K562 (cell line): ENCODE results near the gene CRTAP. TPM values are rescaled to one million over a fixed set of nuclear protein-coding genes. Genes with fewer than 3 reads are reported as not detected.

ENCODE experiments used
- ATAC-seq: fragments of 200-7000 bp; cut with Tn5 transposase; 3 replicates; pipeline ENCODE4 v1.9.1; 2020; ENCODE audit warnings: moderate library complexity
- BruUV-seq: library from RNA; stranded (reverse); fragments of 400-500 nt; replicated peaks from 2 replicates; lab custom pipeline; 2021; lab: Mats Ljungman, UMichigan
- CTCF ChIA-PET: fragments of 300-600 bp; formaldehyde crosslinking; extraction: SDS; loops from one replicate; lab custom pipeline; 2021; ENCODE audit warnings: low intra/inter-chr PET ratio; lab: Yijun Ruan, JAX
- POLR2A ChIA-PET: fragments of 300-600, 350-650 bp; sonication (Branson Sonifier 250); formaldehyde crosslinking; extraction: SDS; loops from one replicate; lab custom pipeline; 2021; ENCODE audit warnings: antibody characterized with exemption, inconsistent platforms; lab: Yijun Ruan, JAX
- DNase-seq, 4 experiments: peaks; one replicate each; pipeline versions ENCODE4 v3.0.0 to v3.0.0-alpha.2; 2011 to 2018; ENCODE audit warnings: low spot score in 3 of 4, mixed read lengths in 3 of 4; ENCODE audit errors: extremely low read depth in 1 of 4
- FAIRE-seq: peaks from 2 replicates; lab custom pipeline; 2011; peaks lifted over from hg19 to GRCh38; lab: Jason Lieb, UNC
- H2AFZ ChIP-seq: 2 replicates; pipeline ENCODE4 v1.6.0; 2011; ENCODE audit warnings: low read depth, low read length, control low read depth, inconsistent platforms
- H3K27ac ChIP-seq: fragments of 200-600 bp; 3 replicates; pipeline ENCODE4 v1.8.0; 2011; ENCODE audit warnings: low read depth, mild to moderate bottlenecking, control low read depth, inconsistent platforms, low read length, moderate library complexity, mixed read lengths; ENCODE audit errors: extremely low read depth
- H3K27me3 ChIP-seq, 2 experiments: fragments of 300-600 bp in 1 of 2; 2 replicates in 1 of 2; 3 replicates in 1 of 2; pipeline versions ENCODE4 v1.6.0 to v1.8.0; 2011; ENCODE audit warnings: inconsistent platforms in 2 of 2, low read length in 2 of 2, mild to moderate bottlenecking in 1 of 2, mixed read lengths in 1 of 2, moderate library complexity in 1 of 2; ENCODE audit not compliant: control insufficient read depth in 2 of 2, insufficient read depth in 2 of 2
- H3K36me3 ChIP-seq: fragments of 300-600 bp; 3 replicates; pipeline ENCODE4 v1.8.0; 2011; ENCODE audit warnings: mild to moderate bottlenecking, low read length, inconsistent platforms; ENCODE audit not compliant: control insufficient read depth, insufficient read depth
- H3K4me1 ChIP-seq, 2 experiments: fragments of 200-600 bp in 1 of 2; replicated peaks in 1 of 2; 2 replicates in 1 of 2; 3 replicates in 1 of 2; pipeline versions ENCODE4 v1.5.1 to v1.8.0; 2011; ENCODE audit warnings: inconsistent platforms in 2 of 2, low read length in 2 of 2, mild to moderate bottlenecking in 1 of 2, mixed read lengths in 1 of 2, moderate library complexity in 1 of 2; ENCODE audit not compliant: control insufficient read depth in 2 of 2, insufficient read depth in 2 of 2
- H3K4me2 ChIP-seq: 2 replicates; pipeline ENCODE4 v1.6.1; 2011; ENCODE audit warnings: low read length, control low read depth, inconsistent platforms, mixed read lengths; ENCODE audit not compliant: insufficient read depth
- H3K4me3 ChIP-seq: fragments of 200-600 bp; sonication (generic), shearing (Covaris generic); 2 replicates; pipeline ENCODE4 v1.5.1; 2016; ENCODE audit warnings: control low read depth, inconsistent platforms
- H3K79me2 ChIP-seq: fragments of 200-600 bp; 3 replicates; pipeline ENCODE4 v1.8.0; 2011; ENCODE audit warnings: low read length, inconsistent platforms; ENCODE audit not compliant: control insufficient read depth, insufficient read depth
- H3K9ac ChIP-seq, 2 experiments: 2 replicates each; pipeline versions ENCODE4 v1.6.0 to v1.6.1; 2011; ENCODE audit warnings: low read depth in 2 of 2, low read length in 2 of 2, control low read depth in 1 of 2, inconsistent platforms in 1 of 2, mild to moderate bottlenecking in 1 of 2, mixed read lengths in 1 of 2; ENCODE audit not compliant: insufficient read depth in 1 of 2
- H3K9me1 ChIP-seq: one replicate; pipeline ENCODE4 v1.6.0; 2011; ENCODE audit warnings: inconsistent platforms, mild to moderate bottlenecking, low read length, moderate library complexity; ENCODE audit not compliant: control insufficient read depth, insufficient read depth
- H3K9me3 ChIP-seq: replicated peaks from 2 replicates; pipeline ENCODE4 v1.5.1; 2011; ENCODE audit warnings: low read depth, low read length, inconsistent platforms; ENCODE audit not compliant: control insufficient read depth, insufficient read depth
- H4K20me1 ChIP-seq: replicated peaks from 2 replicates; pipeline ENCODE4 v1.6.1; 2011; ENCODE audit warnings: low read length, inconsistent platforms, mixed read lengths; ENCODE audit not compliant: control insufficient read depth, insufficient read depth
- CBX5 ChIP-seq: IDR thresholded peaks from 2 replicates; pipeline ENCODE4 v1.6.1; 2014; ENCODE audit warnings: low read depth, borderline replicate concordance
- NCOA2 ChIP-seq, 2 experiments: fragments of 450-650 bp; IDR thresholded peaks; 2 replicates each; pipeline ENCODE4 v1.6.1; 2018; ENCODE audit warnings: mild to moderate bottlenecking in 2 of 2, moderate library complexity in 1 of 2; ENCODE audit not compliant: partially characterized antibody in 2 of 2
- NR2C2 ChIP-seq, 2 experiments: fragments of 200-800 bp in 1 of 2; sonication (Bioruptor generic) in 1 of 2; sonication (generic) in 1 of 2; formaldehyde crosslinking in 1 of 2; IDR thresholded peaks; 2 replicates each; pipeline versions ENCODE4 v1.6.1 to v1.8.0; 2016 to 2022; ENCODE audit warnings: mild to moderate bottlenecking in 1 of 2, missing compliant biosample characterization in 1 of 2, missing genetic modification characterization in 1 of 2, missing genetic modification reagents in 1 of 2
- RBM15 ChIP-seq: fragments of 200-400 bp; formaldehyde crosslinking; IDR thresholded peaks from 2 replicates; pipeline ENCODE4 v1.6.1; 2018; ENCODE audit warnings: mild to moderate bottlenecking, low read length, moderate library complexity; ENCODE audit not compliant: insufficient read depth
- RBM39 ChIP-seq: fragments of 200-400 bp; formaldehyde crosslinking; optimal IDR thresholded peaks from 2 replicates; pipeline ENCODE3; 2018; ENCODE audit warnings: low read depth, low read length
- SMAD2 ChIP-seq: fragments of 150-350 bp; IDR thresholded peaks from 2 replicates; pipeline ENCODE4 v1.6.1; 2014; ENCODE audit warnings: low read depth, mild to moderate bottlenecking, low read length
- SRSF7 ChIP-seq: fragments of 200-400 bp; formaldehyde crosslinking; optimal IDR thresholded peaks from 2 replicates; pipeline ENCODE3; 2017; ENCODE audit warnings: mild to moderate bottlenecking, low read depth, low read length
- WGBS: fragments of 100-300 bp; shearing (Covaris generic); methylation state at CpG from one replicate; pipeline ENCODE4 v1.1.6; 2016; ENCODE audit warnings: low coverage, mixed read lengths; ENCODE audit not compliant: insufficient coverage; ENCODE audit errors: missing lambda C conversion rate; 5-methylcytosine and 5-hydroxymethylcytosine counted together
- in situ Hi-C: fragments of 300-500 bp; cut with MboI; formaldehyde crosslinking; loops from 4 replicates; pipeline ENCODE4 v1.15.0; 2018; ENCODE audit warnings: inconsistent platforms, mixed read lengths
- intact Hi-C: fragments of 100-400 bp; cut with micrococcal nuclease; formaldehyde crosslinking; loops from 2 replicates; pipeline ENCODE4 v1.14.2; 2022
- polyA plus RNA-seq, 8 experiments: library from polyadenylated mRNA; depleted of rRNA in 4 of 8; stranded (reverse) in 5 of 8; unstranded in 3 of 8; fragments of >200 nt; fragmentation: Nextera tagmentation in 2 of 8; fragmentation: Illumina TruSeq in 1 of 8; extraction: Ambion mirVana in 2 of 8; extraction: Trizol in 1 of 8; gene quantifications; 2 replicates each; pipeline versions ENCODE4 v1.2.1 to v1.2.3, GENCODE V29; 2011 to 2014; ENCODE audit warnings: inconsistent platforms in 1 of 8, missing spikeins in 1 of 8
- total RNA-seq, 7 experiments: library from RNA; depleted of rRNA in 6 of 7; stranded (reverse); fragments of >200 nt in 6 of 7; fragmentation: Illumina TruSeq in 2 of 7; extraction: Trizol in 2 of 7; gene quantifications; 2 replicates each; pipeline versions ENCODE4 v1.2.1 to v1.2.3, GENCODE V29; 2011 to 2021; ENCODE audit warnings: low replicate concordance in 1 of 7
- TF ChIP-seq, protein P1 (sequence below): fragments of 450-650 bp; formaldehyde crosslinking; IDR thresholded peaks from 2 replicates; pipeline ENCODE4 v1.4.0; 2020; ENCODE audit warnings: mild to moderate bottlenecking, moderate library complexity
- TF ChIP-seq, protein P2 (sequence below): fragments of 450-650 bp; IDR thresholded peaks from 2 replicates; pipeline ENCODE4 v1.6.1; 2016; ENCODE audit warnings: borderline replicate concordance
- TF ChIP-seq, protein P3 (sequence below), 2 experiments: IDR thresholded peaks in 1 of 2; conservative IDR thresholded peaks in 1 of 2; 2 replicates each; pipeline ENCODE4 v1.6.1; 2016; ENCODE audit warnings: low read depth in 2 of 2, mild to moderate bottlenecking in 1 of 2, missing compliant biosample characterization in 1 of 2, missing genetic modification characterization in 1 of 2, moderate library complexity in 1 of 2
- TF ChIP-seq, protein P4 (sequence below): fragments of 450-650 bp; IDR thresholded peaks from 2 replicates; pipeline ENCODE4 v1.6.1; 2016; ENCODE audit warnings: missing biosample characterization, missing genetic modification characterization

Gene CRTAP
- total and polyA plus RNA-seq, 9 of the 15 experiments (the other 6 are each of a cell fraction or from before 2014, with no cell fraction given) = 10.0 to 121 (median 53.0) TPM

DNA sequence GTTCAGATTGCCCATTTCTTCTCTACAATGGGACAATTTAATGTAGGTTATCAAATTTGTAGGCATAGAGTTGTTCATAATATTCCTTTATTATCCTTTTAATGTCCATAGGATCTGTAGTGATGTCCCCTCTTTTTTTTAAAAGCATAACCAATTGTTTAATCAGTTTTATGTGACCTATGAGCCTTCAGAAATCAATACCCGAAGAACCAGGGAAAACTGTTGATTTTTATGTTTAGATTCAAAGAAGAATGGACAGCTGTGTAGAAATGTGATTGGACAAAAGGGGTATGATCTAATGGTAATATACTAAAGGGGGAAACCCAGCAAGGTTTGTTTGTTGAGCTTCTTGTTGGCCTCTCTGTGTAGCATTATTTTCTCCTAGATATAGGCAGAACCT lies 65.3 kb downstream of the CRTAP start (continued):
- TF ChIP-seq, protein P1, sequence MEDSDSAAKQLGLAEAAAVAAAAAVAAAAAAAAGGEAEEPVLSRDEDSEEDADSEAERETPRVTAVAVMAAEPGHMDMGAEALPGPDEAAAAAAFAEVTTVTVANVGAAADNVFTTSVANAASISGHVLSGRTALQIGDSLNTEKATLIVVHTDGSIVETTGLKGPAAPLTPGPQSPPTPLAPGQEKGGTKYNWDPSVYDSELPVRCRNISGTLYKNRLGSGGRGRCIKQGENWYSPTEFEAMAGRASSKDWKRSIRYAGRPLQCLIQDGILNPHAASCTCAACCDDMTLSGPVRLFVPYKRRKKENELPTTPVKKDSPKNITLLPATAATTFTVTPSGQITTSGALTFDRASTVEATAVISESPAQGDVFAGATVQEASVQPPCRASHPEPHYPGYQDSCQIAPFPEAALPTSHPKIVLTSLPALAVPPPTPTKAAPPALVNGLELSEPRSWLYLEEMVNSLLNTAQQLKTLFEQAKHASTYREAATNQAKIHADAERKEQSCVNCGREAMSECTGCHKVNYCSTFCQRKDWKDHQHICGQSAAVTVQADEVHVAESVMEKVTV (CRISPR knock-in tag) = no peak
- TF ChIP-seq RBM15 = no peak
- no peak for TF ChIP-seq NR2C2 (CRISPR knock-in tag; IDR thresholded peaks at IDR 0.05)
- no peak for TF ChIP-seq NR2C2 (tag; IDR thresholded peaks at IDR 0.05)
- TF ChIP-seq SRSF7 = no peak
- TF ChIP-seq CBX5 = no peak
- no peak for TF ChIP-seq NCOA2 (IDR thresholded peaks at IDR 0.05; ENCODE audit: partially characterized antibody in 2 of 2)

DNA sequence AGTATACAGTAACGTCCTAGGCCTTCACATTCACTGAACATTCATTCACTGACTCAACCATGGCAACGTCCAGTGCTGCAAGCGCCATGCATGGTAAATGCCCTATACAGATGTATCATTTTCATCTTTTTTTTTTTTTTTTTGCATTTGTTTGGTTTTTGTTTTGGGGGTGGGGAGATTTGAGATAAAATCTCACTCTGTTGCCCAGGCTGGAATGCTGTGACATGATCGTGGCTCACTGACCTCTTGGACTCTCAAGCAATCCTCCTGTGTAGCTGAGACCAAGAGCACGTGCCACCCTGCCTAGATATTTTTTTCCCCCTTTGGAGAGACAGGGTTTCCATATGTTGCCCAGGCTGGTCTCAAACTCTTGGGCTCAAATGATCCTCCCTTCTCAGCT lies 67.4 kb downstream of the CRTAP start:
- Histone ChIP-seq H4K20me1 (no peaks in the 10 kb centered on the region), H3K4me2 (no peak overlapping the region), H3K9ac (no peak overlapping the region), H3K9me3 (no peaks in the 10 kb centered on the region), H3K9me1 (no peaks in the 10 kb centered on the region), H2AFZ (no peak overlapping the region), H3K27me3 (peaks cover 9 to 10% of the 10 kb centered on the region in 2 experiments; a peak in 4 of 5 replicates), H3K27ac (no peak overlapping the region), H3K4me3 (no peak overlapping the region), H3K36me3 (no peaks in the 10 kb centered on the region), H3K4me1 (no peaks in the 10 kb centered on the region), H3K79me2 (no peaks in the 10 kb centered on the region)
- CTCF ChIA-PET = no interaction called here
- DNase-seq (no peak), ATAC-seq (no peak), FAIRE-seq (no peak)
- in situ Hi-C loops (no loop called here), intact Hi-C loops (no loop called here)
- 2% methylated on average over 5 of the region's 5 CpGs for WGBS
- POLR2A ChIA-PET = no interaction called here
- no TSS peak for BruUV-seq
- TF ChIP-seq, protein P2, sequence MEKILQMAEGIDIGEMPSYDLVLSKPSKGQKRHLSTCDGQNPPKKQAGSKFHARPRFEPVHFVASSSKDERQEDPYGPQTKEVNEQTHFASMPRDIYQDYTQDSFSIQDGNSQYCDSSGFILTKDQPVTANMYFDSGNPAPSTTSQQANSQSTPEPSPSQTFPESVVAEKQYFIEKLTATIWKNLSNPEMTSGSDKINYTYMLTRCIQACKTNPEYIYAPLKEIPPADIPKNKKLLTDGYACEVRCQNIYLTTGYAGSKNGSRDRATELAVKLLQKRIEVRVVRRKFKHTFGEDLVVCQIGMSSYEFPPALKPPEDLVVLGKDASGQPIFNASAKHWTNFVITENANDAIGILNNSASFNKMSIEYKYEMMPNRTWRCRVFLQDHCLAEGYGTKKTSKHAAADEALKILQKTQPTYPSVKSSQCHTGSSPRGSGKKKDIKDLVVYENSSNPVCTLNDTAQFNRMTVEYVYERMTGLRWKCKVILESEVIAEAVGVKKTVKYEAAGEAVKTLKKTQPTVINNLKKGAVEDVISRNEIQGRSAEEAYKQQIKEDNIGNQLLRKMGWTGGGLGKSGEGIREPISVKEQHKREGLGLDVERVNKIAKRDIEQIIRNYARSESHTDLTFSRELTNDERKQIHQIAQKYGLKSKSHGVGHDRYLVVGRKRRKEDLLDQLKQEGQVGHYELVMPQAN = no peak
- TF ChIP-seq, protein P3, sequence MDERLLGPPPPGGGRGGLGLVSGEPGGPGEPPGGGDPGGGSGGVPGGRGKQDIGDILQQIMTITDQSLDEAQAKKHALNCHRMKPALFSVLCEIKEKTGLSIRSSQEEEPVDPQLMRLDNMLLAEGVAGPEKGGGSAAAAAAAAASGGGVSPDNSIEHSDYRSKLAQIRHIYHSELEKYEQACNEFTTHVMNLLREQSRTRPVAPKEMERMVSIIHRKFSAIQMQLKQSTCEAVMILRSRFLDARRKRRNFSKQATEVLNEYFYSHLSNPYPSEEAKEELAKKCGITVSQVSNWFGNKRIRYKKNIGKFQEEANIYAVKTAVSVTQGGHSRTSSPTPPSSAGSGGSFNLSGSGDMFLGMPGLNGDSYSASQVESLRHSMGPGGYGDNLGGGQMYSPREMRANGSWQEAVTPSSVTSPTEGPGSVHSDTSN (CRISPR knock-in tag; IDR thresholded peaks at IDR 0.05; ENCODE audit: low read depth) = no peak
- TF ChIP-seq, protein P3 (tag; conservative IDR thresholded peaks at IDR 0.05; ENCODE audit: low read depth) = no peak
- TF ChIP-seq SMAD2 (no peak), RBM39 (no peak)
- TF ChIP-seq, protein P4, sequence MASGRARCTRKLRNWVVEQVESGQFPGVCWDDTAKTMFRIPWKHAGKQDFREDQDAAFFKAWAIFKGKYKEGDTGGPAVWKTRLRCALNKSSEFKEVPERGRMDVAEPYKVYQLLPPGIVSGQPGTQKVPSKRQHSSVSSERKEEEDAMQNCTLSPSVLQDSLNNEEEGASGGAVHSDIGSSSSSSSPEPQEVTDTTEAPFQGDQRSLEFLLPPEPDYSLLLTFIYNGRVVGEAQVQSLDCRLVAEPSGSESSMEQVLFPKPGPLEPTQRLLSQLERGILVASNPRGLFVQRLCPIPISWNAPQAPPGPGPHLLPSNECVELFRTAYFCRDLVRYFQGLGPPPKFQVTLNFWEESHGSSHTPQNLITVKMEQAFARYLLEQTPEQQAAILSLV = no peak
